K562 treated with DMSO at 1 percent for 4 hours (cell line): Measurements from ENCODE around the gene MYH7B. TPM values are rescaled to one million over a fixed set of nuclear protein-coding genes. Genes with fewer than 3 reads are reported as not detected.

Experiments used
- total RNA-seq: library from RNA; unstranded; fragments of 300-600 nt; gene quantifications from 2 replicates; pipeline ENCODE4 v1.2.3, GENCODE V29; 2022; ENCODE audit not compliant: insufficient read depth

Gene MYH7B
- not detected in 2 replicates for total RNA-seq

GRCh38 chr20:34955231-34956040, at the start of gene MYH7B, which contains the start of gene GSS:
Gene MYH7B, plus strand, starts transcription at chr20:34955868. Its CDS starts 22,138 bp downstream, at chr20:34978006.
Gene GSS, minus strand, starts transcription at chr20:34955806. Its CDS starts 3,954 bp downstream, at chr20:34951852.

Other genes with a start within 250 kb of the MYH7B start
- gene NCOA6, start 130.2 kb upstream of the MYH7B start, total RNA-seq: 7.8 and 11.8 TPM in 2 replicates
- gene GGT7, start 83.0 kb upstream of the MYH7B start, total RNA-seq: 23.6 and 35.1 TPM in 2 replicates
- 54.4 and 56.6 TPM in 2 replicates for gene ACSS2, start 79.3 kb upstream of the MYH7B start, total RNA-seq
- gene GSS, start 62 bp upstream of the MYH7B start, total RNA-seq: 60.9 and 61.7 TPM in 2 replicates
- 72.4 and 84.8 TPM in 2 replicates for gene TRPC4AP, start 136.9 kb downstream of the MYH7B start, total RNA-seq
- gene EDEM2, start 191.5 kb downstream of the MYH7B start, total RNA-seq: 19.5 and 19.6 TPM in 2 replicates
- gene PROCR, start 216.2 kb downstream of the MYH7B start, total RNA-seq: 11.8 and 14.1 TPM in 2 replicates